Neural cell (in vitro differentiated cells): ENCODE results near the gene SNTA1.
"Not testable (repeated sequence)": the region's sequence is repeated elsewhere in the genome, so short reads cannot be mapped to it uniquely, and the experiment has no call there.

Source experiments
- CTCF ChIP-seq: fragments of 450-650 bp; IDR thresholded peaks from 2 replicates; pipeline ENCODE4 v1.5.1; 2014; ENCODE audit warnings: antibody characterized with exemption, mild to moderate bottlenecking, moderate library complexity; ENCODE audit not compliant: poor library complexity, severe bottlenecking
- EZH2 ChIP-seq: fragments of 200-600, 300-800 bp; shearing (Covaris generic), sonication (generic); IDR thresholded peaks from 2 replicates; pipeline ENCODE4 v1.6.1; 2014; ENCODE audit warnings: antibody characterized with exemption, low read length, borderline replicate concordance, mild to moderate bottlenecking; ENCODE audit not compliant: insufficient read depth, poor library complexity, severe bottlenecking
- MXI1 ChIP-seq: fragments of 450-650 bp; conservative IDR thresholded peaks from 2 replicates; pipeline ENCODE4 v1.6.1; 2014; ENCODE audit warnings: antibody characterized with exemption, mild to moderate bottlenecking; ENCODE audit not compliant: poor library complexity, severe bottlenecking
- POLR2AphosphoS5 ChIP-seq: IDR thresholded peaks from 2 replicates; pipeline ENCODE4 v1.6.1; 2012
- RAD21 ChIP-seq: fragments of 450-650 bp; conservative IDR thresholded peaks from 2 replicates; pipeline ENCODE4 v1.6.1; 2014; ENCODE audit warnings: antibody characterized with exemption, mild to moderate bottlenecking, moderate library complexity
- SMC3 ChIP-seq: fragments of 450-650 bp; conservative IDR thresholded peaks from 2 replicates; pipeline ENCODE4 v1.6.1; 2014; ENCODE audit warnings: antibody characterized with exemption, mild to moderate bottlenecking, moderate library complexity; ENCODE audit not compliant: poor library complexity
- TF ChIP-seq, protein P1 (sequence below): IDR thresholded peaks from 2 replicates; pipeline ENCODE4 v1.6.1; 2012; ENCODE audit warnings: borderline replicate concordance

DNA sequence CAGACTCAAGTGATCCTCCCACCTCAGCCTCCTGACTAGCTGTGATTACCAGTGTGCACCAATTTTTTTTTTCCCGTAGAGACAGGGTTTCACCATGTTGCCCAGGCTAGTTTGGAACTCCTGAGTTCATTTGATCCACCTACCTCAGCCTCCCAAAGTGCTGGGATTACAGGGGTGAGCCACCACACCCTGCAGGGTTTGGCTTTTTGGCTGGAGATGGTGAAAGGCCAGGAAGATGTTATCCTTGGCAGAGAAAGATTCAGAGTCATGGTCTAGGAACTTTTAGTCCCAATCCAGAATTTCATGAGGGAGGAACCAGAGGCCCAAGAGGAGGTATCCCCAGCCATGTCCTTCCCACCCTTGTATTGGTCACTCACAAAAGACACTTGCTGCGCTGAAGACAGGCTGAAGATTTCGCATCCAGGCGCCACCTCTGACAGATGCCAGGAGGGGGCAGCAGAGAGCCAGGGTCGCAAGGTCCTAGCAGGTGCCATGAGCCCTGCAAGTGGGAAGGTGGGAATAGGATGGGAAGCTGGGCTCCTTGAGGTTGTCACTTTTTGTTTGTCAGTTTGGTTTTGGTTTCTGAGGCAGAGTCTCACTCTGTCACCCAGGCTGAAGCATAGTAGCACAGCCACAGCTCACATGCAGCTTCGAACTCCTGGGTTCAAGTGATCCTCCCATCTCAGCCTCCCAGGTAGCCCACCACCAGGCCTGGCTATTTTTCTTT, 13.5 kb upstream of the SNTA1 start:
- TF ChIP-seq SMC3 (peak; percentile 91), CTCF (peak; percentile 91), RAD21 (peak; percentile 90)
- not testable (repeated sequence) for TF ChIP-seq MXI1, POLR2AphosphoS5, EZH2
- TF ChIP-seq, protein P1, sequence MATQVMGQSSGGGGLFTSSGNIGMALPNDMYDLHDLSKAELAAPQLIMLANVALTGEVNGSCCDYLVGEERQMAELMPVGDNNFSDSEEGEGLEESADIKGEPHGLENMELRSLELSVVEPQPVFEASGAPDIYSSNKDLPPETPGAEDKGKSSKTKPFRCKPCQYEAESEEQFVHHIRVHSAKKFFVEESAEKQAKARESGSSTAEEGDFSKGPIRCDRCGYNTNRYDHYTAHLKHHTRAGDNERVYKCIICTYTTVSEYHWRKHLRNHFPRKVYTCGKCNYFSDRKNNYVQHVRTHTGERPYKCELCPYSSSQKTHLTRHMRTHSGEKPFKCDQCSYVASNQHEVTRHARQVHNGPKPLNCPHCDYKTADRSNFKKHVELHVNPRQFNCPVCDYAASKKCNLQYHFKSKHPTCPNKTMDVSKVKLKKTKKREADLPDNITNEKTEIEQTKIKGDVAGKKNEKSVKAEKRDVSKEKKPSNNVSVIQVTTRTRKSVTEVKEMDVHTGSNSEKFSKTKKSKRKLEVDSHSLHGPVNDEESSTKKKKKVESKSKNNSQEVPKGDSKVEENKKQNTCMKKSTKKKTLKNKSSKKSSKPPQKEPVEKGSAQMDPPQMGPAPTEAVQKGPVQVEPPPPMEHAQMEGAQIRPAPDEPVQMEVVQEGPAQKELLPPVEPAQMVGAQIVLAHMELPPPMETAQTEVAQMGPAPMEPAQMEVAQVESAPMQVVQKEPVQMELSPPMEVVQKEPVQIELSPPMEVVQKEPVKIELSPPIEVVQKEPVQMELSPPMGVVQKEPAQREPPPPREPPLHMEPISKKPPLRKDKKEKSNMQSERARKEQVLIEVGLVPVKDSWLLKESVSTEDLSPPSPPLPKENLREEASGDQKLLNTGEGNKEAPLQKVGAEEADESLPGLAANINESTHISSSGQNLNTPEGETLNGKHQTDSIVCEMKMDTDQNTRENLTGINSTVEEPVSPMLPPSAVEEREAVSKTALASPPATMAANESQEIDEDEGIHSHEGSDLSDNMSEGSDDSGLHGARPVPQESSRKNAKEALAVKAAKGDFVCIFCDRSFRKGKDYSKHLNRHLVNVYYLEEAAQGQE, result not testable (repeated sequence)
